GM18517 (cell line): ENCODE measurements around the gene TIMP2.

Experiments used
- ATAC-seq: cut with Tn5 transposase; IDR thresholded peaks from one replicate; pipeline ENCODE4 v1.9.1; 2021; ENCODE audit warnings: mild to moderate bottlenecking, moderate library complexity; ENCODE audit not compliant: unreplicated experiment

TIMP2 gene

DNA sequence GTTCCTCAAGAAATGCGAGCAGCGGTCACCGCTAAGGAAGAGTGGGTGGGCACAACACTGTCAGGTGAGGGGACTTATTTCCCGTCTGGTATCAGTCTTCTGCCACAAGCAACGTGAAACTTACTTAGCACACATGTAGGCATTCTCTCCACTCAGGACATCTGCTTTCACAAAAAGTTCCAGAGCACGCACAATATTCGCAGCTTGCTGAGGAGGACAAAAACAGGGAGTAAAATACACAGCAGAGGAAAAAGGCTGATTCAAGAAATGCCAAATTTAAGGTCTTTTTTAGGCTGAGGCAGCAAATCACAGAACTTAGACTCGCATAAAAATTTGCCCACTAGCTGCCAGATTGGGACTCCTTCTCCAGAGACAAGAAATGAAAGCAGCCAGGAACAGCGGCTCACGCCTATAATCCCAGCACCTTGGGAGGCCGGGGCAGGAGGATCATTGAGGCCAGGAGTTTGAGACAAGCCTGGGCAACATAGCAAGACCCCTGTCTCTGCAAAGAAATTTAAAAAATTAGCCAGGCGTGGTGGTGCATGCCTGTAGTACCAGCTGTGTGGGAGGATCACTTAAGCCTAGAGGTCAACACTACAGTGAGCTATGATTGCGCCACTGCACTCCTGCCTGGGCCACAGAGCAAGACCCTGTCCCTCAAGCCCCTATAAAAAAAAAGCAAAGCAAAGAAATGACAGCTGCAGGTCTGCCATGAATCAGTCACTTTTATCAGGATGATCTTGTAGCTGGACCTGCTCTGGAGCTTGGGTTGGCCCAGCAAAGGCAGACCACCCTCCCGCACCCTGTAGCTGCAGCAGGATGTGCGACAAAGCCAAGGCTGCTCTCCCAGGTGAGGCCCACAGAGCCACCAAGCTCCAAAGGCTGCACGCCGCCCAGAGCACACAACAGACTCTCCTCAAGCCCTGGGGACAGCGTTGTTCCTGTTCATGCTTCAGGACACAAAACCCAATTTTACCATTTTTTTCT lies 105.1 kb downstream of the TIMP2 start:
- no peak for ATAC-seq

DNA sequence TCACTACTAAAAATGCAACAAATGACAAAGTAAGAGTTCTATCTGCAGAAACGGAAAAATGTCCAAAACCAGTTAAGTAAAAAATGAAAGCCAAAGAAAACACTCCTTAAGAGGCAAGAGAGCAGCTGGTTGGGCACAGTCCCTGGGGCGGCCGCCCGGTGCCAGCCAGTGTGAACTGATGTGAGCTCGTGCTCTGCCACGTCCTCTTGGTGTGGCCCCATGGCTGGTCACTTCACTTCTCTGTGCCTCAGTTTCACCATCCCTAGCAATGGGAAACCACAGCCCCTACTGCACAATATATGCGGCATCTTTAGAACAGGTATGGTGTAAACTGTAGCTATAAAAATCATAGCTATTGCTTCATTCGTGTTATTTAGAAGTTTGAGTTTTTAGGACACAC lies 105.8 kb downstream of the TIMP2 start:
- no peak for ATAC-seq

DNA sequence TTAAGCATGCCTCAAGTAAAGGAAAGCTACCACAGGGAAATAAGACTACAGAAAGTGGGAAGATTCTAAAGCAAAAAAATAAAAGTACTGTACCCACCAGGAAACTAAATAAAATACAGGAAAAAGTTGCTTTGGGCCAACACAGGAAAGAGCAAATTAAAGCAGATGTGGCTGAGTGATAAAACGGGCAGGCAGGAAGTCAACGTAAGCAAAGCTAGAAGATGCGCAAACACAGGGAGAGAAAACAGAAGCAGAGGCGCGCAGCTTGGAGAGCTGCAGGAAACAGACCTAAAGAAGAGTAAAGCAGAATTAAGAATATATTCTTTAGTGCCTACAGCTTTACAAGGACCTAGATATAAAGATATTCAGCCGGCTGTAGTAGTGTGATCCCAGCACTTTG lies 106.3 kb downstream of the TIMP2 start:
- ATAC-seq: no peak

GRCh38 chr17:78818152-78818846 lies 106.9 kb downstream of the TIMP2 start:
- no peak for ATAC-seq

- ATAC-seq: no peak
Observed at GRCh38 chr17:78817123-78817522, 108.1 kb downstream of the TIMP2 start.

DNA sequence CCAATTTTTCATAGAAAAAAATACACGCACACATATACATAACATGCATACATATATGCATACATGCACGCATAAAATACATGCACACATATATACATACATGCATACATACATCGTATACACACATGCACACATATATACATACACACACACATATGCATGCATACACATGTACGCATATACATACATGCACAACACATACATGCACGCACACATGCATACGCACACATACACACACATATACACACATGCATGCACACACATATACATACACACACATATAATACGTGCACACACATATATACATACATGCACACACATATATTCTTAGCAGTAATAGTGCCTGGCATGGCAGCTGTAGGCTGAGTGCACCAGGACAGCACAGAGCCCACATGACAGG lies 109.5 kb downstream of the TIMP2 start:
- ATAC-seq: no peak

GRCh38 chr17:78812855-78813254 lies 112.3 kb downstream of the TIMP2 start:
- ATAC-seq: no peak

- no peak for ATAC-seq
Observed at GRCh38 chr17:78808163-78808562, 117.0 kb downstream of the TIMP2 start.

DNA sequence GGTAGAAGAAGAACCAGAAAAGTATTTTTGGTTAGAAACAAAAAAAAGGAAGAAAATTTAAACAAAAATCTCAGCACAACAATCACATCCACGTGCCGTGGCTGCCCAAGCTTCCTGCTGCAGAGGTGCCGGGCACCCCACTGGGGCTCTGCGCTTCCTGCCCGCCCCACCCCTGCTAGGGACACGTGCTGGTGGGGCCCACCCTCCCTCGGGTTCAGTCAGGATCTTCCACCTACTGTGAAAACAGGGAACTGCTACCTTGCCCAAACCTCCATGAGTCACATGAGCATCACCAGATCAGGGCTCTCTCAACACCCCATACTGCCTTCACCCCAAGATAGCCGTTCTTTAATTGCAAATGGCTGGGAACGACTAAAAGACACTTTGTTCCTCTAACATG lies 118.7 kb downstream of the TIMP2 start:
- ATAC-seq: no peak

- no peak for ATAC-seq
Observed at GRCh38 chr17:78805301-78805700, 119.9 kb downstream of the TIMP2 start.

- no peak for ATAC-seq
Observed at GRCh38 chr17:78804777-78805176, 120.4 kb downstream of the TIMP2 start.

DNA sequence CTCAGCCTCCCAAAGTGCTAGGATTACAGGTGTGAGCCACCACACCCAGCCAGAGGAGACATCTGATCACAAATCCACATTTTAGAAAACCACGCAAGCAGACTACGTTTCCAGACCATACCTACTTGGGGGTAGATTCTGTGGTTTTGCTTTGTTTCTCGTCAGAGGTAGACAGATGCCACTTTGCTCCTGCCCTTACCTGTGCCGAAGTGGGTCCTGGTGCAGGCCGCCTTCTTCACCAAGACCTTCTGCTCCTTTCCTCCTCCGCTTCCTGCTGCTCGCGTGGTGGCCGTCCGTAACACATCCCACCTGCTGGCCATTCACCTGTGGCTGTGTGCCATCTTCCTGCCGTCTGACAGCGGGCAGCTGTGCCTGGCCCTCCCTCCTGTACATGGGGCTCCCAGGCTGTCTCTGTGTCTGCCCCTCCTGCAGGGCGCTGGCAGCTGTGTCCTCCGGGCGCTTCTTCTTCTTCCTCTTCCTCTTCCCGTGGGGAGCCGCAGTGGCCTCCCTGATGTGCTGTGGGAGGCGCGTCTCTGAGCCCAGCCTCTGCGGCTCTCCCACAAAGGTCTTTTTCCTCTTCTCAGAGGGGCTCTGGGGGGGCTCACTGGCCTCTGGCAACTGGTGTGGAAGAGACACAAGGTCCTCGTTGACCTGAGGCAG lies 121.9 kb downstream of the TIMP2 start:
- no peak for ATAC-seq
